HepG2 (cell line): Measurements from ENCODE around the gene STYK1.

Source experiments
- NFIC ChIP-seq: IDR thresholded peaks from 2 replicates; pipeline ENCODE4 v1.6.1; 2012; ENCODE audit warnings: mild to moderate bottlenecking, low read length, inconsistent platforms
- POLR2A ChIP-seq, 2 experiments: IDR thresholded peaks; 2 replicates each; pipeline ENCODE4 v1.6.1; 2011; ENCODE audit warnings: low read depth in 2 of 2, low read length in 2 of 2, mild to moderate bottlenecking in 1 of 2, moderate library complexity in 1 of 2; ENCODE audit not compliant: insufficient read depth in 1 of 2
- TBP ChIP-seq: sonication (generic); formaldehyde crosslinking; IDR thresholded peaks from 2 replicates; pipeline ENCODE4 v1.5.0; 2020; ENCODE audit warnings: missing genetic modification reagents
- TEF ChIP-seq: sonication (generic); formaldehyde crosslinking; IDR thresholded peaks from 2 replicates; pipeline ENCODE4 v1.5.0; 2020; ENCODE audit warnings: missing genetic modification reagents
- ZNF12 ChIP-seq: sonication (generic); formaldehyde crosslinking; IDR thresholded peaks from 2 replicates; pipeline ENCODE4 v1.5.0; 2020; ENCODE audit warnings: missing genetic modification reagents
- TF ChIP-seq, protein P1 (sequence below): sonication (generic); formaldehyde crosslinking; IDR thresholded peaks from 2 replicates; pipeline ENCODE4 v1.5.0; 2020; ENCODE audit warnings: mild to moderate bottlenecking, missing genetic modification reagents, moderate library complexity

DNA sequence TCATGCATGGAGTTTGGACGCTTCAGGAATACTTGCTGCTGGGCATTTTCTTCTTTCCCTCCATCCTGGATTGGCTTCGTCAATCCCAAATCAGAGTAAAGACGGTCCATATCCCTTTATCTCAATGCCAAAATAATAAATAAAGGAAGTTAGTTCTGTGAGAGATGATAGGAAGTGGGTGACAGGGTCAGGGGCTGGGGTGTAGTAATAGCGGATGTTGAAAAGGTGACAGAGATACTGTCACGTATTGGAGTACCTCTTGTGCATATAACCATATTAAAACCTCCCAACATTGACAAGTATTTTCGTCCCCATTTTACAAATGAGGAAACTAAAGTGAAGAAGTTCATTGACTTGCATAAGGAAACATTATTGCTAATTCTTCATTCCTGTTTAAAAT lies 72.9 kb downstream of the STYK1 start:
- TF ChIP-seq TEF (CRISPR knock-in tag): no peak
- TF ChIP-seq NFIC: no peak
- TF ChIP-seq TBP (CRISPR knock-in tag): no peak
- TF ChIP-seq, protein P1, sequence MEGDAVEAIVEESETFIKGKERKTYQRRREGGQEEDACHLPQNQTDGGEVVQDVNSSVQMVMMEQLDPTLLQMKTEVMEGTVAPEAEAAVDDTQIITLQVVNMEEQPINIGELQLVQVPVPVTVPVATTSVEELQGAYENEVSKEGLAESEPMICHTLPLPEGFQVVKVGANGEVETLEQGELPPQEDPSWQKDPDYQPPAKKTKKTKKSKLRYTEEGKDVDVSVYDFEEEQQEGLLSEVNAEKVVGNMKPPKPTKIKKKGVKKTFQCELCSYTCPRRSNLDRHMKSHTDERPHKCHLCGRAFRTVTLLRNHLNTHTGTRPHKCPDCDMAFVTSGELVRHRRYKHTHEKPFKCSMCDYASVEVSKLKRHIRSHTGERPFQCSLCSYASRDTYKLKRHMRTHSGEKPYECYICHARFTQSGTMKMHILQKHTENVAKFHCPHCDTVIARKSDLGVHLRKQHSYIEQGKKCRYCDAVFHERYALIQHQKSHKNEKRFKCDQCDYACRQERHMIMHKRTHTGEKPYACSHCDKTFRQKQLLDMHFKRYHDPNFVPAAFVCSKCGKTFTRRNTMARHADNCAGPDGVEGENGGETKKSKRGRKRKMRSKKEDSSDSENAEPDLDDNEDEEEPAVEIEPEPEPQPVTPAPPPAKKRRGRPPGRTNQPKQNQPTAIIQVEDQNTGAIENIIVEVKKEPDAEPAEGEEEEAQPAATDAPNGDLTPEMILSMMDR (CRISPR knock-in tag): no peak
- TF ChIP-seq ZNF12 (CRISPR knock-in tag): no peak
- TF ChIP-seq POLR2A (IDR thresholded peaks at IDR 0.05; ENCODE audit: insufficient read depth in 1 of 2, low read depth in 2 of 2, low read length in 2 of 2): no peak
